Measurements from ENCODE around the gene LTB.
"Not testable (repeated sequence)": the region's sequence is repeated elsewhere in the genome, so short reads cannot be mapped to it uniquely, and the experiment has no call there.

The LTB gene

DNA sequence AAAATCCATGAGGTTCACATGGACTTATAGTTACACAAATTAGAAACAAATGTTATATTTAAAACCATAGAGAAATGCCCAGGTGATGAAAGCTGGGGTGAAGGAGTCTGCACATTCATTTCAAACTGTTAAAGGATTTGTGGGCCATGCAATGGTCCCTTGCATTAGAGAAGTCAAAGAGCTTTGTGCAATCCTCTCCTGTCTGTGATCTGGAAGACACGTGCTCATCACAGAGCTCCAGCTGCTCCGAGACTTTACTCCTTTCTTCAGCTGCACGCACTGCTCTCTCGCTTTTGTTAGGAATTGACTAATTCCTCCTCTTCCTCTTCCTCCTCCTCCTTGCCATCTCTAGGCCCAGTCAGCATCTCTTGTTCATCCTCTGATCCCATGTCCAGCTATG, 28.7 kb upstream of the LTB start:
- ChIA-PET POLR2A (ENCODE audit: low non-redundant PET) (no interaction called here), CTCF (interaction anchor here (1.0 kb wide), 1 partner anchor 13 kb away, joined by 5 read pairs; no protein-coding TSS in a partner anchor)
- no peak overlapping the region for H3K27ac ChIP-seq
- TF ChIP-seq, protein P1, sequence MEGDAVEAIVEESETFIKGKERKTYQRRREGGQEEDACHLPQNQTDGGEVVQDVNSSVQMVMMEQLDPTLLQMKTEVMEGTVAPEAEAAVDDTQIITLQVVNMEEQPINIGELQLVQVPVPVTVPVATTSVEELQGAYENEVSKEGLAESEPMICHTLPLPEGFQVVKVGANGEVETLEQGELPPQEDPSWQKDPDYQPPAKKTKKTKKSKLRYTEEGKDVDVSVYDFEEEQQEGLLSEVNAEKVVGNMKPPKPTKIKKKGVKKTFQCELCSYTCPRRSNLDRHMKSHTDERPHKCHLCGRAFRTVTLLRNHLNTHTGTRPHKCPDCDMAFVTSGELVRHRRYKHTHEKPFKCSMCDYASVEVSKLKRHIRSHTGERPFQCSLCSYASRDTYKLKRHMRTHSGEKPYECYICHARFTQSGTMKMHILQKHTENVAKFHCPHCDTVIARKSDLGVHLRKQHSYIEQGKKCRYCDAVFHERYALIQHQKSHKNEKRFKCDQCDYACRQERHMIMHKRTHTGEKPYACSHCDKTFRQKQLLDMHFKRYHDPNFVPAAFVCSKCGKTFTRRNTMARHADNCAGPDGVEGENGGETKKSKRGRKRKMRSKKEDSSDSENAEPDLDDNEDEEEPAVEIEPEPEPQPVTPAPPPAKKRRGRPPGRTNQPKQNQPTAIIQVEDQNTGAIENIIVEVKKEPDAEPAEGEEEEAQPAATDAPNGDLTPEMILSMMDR (conservative IDR thresholded peaks at IDR 0.05; ENCODE audit: low read depth) = no peak
- DNase-seq (ENCODE audit: low spot score) = no peak

DNA sequence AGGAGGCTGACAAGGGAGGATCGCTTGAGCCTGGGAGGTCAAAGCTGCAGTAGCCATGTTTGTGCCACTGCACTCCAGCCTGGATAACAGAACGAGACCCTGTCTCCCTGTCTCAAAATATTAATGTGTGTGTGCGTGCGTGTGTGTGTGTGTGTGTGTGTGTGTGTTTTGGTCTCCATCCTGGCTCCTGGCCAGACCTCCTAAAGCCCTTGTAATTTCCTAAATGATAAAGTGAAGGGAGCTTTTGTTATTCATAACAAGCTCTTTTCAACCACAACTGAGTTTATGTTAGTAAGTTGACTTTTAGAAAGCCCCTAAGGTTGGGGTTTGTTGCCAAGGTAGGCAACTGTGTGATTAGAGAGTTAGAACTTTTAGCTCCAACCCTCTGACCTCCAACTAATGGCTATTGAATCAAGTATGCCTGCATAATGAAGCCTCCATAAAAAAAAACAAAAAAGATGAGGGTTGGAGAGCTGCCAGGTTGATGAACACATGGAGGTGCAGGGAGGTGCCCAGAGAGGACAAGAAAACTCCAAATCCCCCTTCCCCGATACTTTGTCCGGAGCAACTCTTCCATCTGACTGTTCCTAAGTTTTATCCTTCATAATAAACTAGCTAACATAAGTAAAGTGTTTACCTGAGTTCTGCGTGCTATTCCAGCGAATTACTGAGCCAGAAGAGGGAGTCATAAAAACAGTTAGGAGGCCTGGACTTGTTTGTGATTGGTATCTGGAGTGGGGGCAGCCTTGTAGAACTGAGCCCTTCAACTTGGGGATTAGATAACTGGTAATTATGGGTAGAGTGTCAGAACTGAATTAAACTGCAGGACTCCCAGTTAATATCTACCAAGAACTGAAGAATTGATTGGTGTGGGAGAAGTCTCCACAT, 27.5 kb upstream of the LTB start:
- ChIA-PET CTCF (interaction anchor here (0.8 kb wide), 1 partner anchor 30 kb away, joined by 3 read pairs; no protein-coding TSS in a partner anchor), POLR2A (ENCODE audit: low non-redundant PET) (no interaction called here)
- H3K27ac ChIP-seq = no peak overlapping the region
- TF ChIP-seq, protein P1 (conservative IDR thresholded peaks at IDR 0.05; ENCODE audit: low read depth) = no peak
- DNase-seq (ENCODE audit: low spot score) = no peak

DNA sequence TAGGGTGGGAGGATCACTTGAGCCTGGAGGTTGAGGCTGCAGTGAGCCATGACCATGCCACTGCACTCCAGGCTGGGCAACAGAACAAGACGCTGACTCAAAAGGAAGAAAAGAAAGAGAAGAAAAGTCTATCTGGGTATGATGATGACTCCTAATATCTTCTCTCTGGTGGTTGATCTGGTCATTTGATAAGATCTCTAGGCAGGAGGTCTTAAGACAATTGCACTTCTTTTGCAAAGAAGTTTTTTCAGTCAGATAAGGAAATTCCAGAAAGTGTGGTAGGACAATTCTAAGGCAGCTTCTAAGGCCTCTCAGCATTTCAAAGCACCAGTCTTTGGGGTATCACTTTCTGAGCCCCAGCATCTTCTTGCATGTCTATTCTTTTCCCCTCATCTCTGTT, 25.1 kb upstream of the LTB start:
- DNase-seq (ENCODE audit: low spot score) = no peak
- TF ChIP-seq, protein P1 (conservative IDR thresholded peaks at IDR 0.05; ENCODE audit: low read depth) = no peak
- ChIA-PET CTCF (no interaction called here), POLR2A (ENCODE audit: low non-redundant PET) (no interaction called here)
- H3K27ac ChIP-seq = no peak overlapping the region

DNA sequence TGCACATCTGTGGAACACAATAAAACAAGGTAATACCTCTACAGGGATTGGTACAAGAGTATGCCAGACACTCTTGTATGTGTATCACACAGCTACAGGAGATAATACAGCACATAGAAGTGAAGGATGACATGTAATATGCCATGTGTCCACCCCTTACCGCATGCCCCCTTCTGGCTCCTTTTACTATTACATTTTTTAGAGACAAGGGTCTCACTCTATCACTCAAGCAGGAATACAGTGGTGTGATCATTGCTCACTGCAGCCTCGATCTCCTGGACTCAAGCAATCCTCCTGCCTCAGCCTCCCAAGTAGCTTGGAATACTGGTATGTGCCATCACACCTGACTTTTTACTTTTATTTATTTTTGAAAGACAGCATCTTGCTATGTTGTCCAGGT, 14.8 kb upstream of the LTB start:
- ChIA-PET CTCF (interaction anchor here (0.7 to 7.3 kb wide), 7 partner anchors 13 to 180 kb away, joined by 3 to 96 read pairs (median 3); partner anchors contain the start of genes ATP6V1G2 and NFKBIL1), POLR2A (ENCODE audit: low non-redundant PET) (no interaction called here)
- TF ChIP-seq, protein P1 (conservative IDR thresholded peaks at IDR 0.05; ENCODE audit: low read depth) = peak; percentile 43
- H3K27ac ChIP-seq = no peak overlapping the region
- peak; percentile 34 for DNase-seq (ENCODE audit: low spot score)

DNA sequence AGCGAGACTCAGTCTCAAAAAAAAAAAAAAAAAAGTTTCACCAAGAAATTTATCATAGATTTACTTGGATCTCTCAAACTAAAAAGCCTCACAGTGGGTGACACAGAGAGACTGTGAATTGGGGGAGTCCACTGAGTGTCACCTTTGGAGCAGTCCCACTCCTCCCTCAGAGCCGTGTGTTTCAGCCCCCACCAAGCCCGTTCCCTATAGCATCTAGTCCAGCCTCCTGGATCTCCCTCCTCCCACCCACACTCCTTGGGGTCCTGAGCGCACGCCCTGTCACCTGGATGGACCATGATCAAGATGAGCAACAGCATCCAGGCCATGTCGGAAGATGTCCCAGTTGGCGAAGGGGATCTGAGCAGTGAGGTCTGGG, 10.2 kb upstream of the LTB start:
- no peak for DNase-seq (ENCODE audit: low spot score)
- ChIA-PET CTCF (interaction anchor here (0.7 kb wide), 1 partner anchor 149 kb away, joined by 3 read pairs; no protein-coding TSS in a partner anchor), POLR2A (ENCODE audit: low non-redundant PET) (no interaction called here)
- TF ChIP-seq, protein P1 (conservative IDR thresholded peaks at IDR 0.05; ENCODE audit: low read depth) = no peak
- H3K27ac ChIP-seq = no peak overlapping the region

DNA sequence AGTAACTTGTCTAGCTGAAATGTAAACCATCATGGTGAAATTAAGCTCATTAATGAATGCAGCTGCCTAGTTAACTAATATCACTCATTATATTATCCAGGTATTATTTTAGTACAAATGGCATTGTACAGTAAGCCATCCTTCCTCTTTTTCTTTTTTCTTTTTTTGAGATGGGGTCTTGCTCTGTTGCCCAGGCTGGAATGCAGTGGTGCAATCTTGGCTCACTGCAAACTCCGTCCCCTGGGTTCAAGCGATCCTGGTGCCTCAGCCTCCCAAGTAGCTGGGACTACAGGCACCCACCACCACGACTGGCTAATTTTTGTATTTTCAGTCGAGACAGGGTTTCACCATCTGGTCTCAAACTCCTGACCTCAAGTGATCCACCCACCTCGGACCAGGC, 8.5 kb upstream of the LTB start:
- POLR2A ChIA-PET (ENCODE audit: low non-redundant PET); DNase-seq (ENCODE audit: low spot score); H3K27ac ChIP-seq: not testable (repeated sequence)
- CTCF ChIA-PET = interaction anchor here (0.6 kb wide), 2 partner anchors 62 to 590 kb away, joined by 3 to 4 read pairs; partner anchors contain the start of gene BAG6

Measured in RWPE1 (cell line).